HEK293 (cell line): ENCODE data around the gene ALG11.

Experiments used
- CTCF ChIA-PET: fragments of 350-600 bp; formaldehyde crosslinking; extraction: SDS; loops from one replicate; lab custom pipeline; 2021; ENCODE audit warnings: antibody characterized with exemption; lab: Yijun Ruan, JAX
- POLR2A ChIA-PET: fragments of 300-600 bp; formaldehyde crosslinking; extraction: SDS; loops from one replicate; lab custom pipeline; 2020; ENCODE audit warnings: antibody characterized with exemption, inconsistent platforms; lab: Yijun Ruan, JAX
- H3K27ac ChIP-seq: fragments of 200-500 bp; sonication (Bioruptor generic); 2 replicates; pipeline ENCODE4 v1.5.1; 2014; ENCODE audit warnings: low read depth, low read length, control low read depth, inconsistent platforms; ENCODE audit errors: extremely low read depth
- H3K36me3 ChIP-seq, 2 experiments: fragments of 200-500 bp in 1 of 2; sonication (Bioruptor generic) in 1 of 2; 1 replicate in 1 of 2; 2 replicates in 1 of 2; pipeline ENCODE4 v1.5.1; 2014 to 2017; ENCODE audit warnings: inconsistent platforms in 2 of 2, low read length in 2 of 2; ENCODE audit not compliant: control insufficient read depth in 2 of 2, insufficient read depth in 1 of 2
- H3K4me1 ChIP-seq: fragments of 200-500 bp; sonication (Bioruptor generic); 2 replicates; pipeline ENCODE4 v1.5.1; 2014; ENCODE audit warnings: mild to moderate bottlenecking, low read length, inconsistent platforms; ENCODE audit not compliant: control insufficient read depth, insufficient read depth
- H3K4me3 ChIP-seq: 2 replicates; pipeline ENCODE4 v1.5.1; 2011; ENCODE audit warnings: low read depth, mild to moderate bottlenecking, control low read depth, low read length, moderate library complexity
- H3K9me3 ChIP-seq: fragments of 200-500 bp; sonication (Bioruptor generic); 2 replicates; pipeline ENCODE4 v1.5.1; 2014; ENCODE audit warnings: low read depth, low read length, inconsistent platforms; ENCODE audit not compliant: control insufficient read depth, insufficient read depth
- PRDM1 ChIP-seq: fragments of 450-650 bp; formaldehyde crosslinking; IDR thresholded peaks from 2 replicates; pipeline ENCODE4; 2016; ENCODE audit warnings: missing biosample characterization, missing genetic modification characterization
- PRDM6 ChIP-seq: fragments of 450-650 bp; formaldehyde crosslinking; IDR thresholded peaks from 2 replicates; pipeline ENCODE4 v1.5.1; 2017; ENCODE audit warnings: missing biosample characterization, missing genetic modification characterization
- RBAK ChIP-seq: fragments of 450-650 bp; formaldehyde crosslinking; IDR thresholded peaks from 2 replicates; pipeline ENCODE4 v1.5.1; 2016; ENCODE audit warnings: missing biosample characterization, missing genetic modification characterization
- SALL2 ChIP-seq: fragments of 450-650 bp; formaldehyde crosslinking; IDR thresholded peaks from 2 replicates; pipeline ENCODE4 v1.5.0; 2017; ENCODE audit warnings: missing biosample characterization, mild to moderate bottlenecking, missing genetic modification characterization, borderline replicate concordance
- TCF7L2 ChIP-seq: IDR thresholded peaks from 2 replicates; pipeline ENCODE4 v1.6.1; 2011; ENCODE audit warnings: low read depth, mild to moderate bottlenecking, inconsistent platforms, low read length, moderate library complexity, borderline replicate concordance
- ZBTB26 ChIP-seq: fragments of 450-650 bp; formaldehyde crosslinking; optimal IDR thresholded peaks from 2 replicates; pipeline ENCODE3; 2016; ENCODE audit warnings: missing biosample characterization, mild to moderate bottlenecking, missing genetic modification characterization
- ZBTB44 ChIP-seq: fragments of 450-650 bp; IDR thresholded peaks from 2 replicates; pipeline ENCODE4 v1.5.1; 2018; ENCODE audit warnings: missing biosample characterization, mild to moderate bottlenecking, missing genetic modification characterization
- ZBTB48 ChIP-seq: fragments of 450-650 bp; formaldehyde crosslinking; IDR thresholded peaks from 2 replicates; pipeline ENCODE4 v1.5.1; 2016; ENCODE audit warnings: missing biosample characterization, missing genetic modification characterization
- ZBTB8A ChIP-seq: fragments of 450-650 bp; formaldehyde crosslinking; IDR thresholded peaks from 2 replicates; pipeline ENCODE4 v1.5.1; 2016; ENCODE audit warnings: missing biosample characterization, missing genetic modification characterization
- ZNF133 ChIP-seq: fragments of 450-650 bp; formaldehyde crosslinking; IDR thresholded peaks from 2 replicates; pipeline ENCODE4 v1.5.1; 2016; ENCODE audit warnings: missing biosample characterization, missing genetic modification characterization
- ZNF140 ChIP-seq: fragments of 450-650 bp; formaldehyde crosslinking; IDR thresholded peaks from 2 replicates; pipeline ENCODE4 v1.5.1; 2016; ENCODE audit warnings: missing biosample characterization, missing genetic modification characterization
- ZNF157 ChIP-seq: fragments of 450-650 bp; formaldehyde crosslinking; IDR thresholded peaks from 2 replicates; pipeline ENCODE4 v1.5.1; 2016; ENCODE audit warnings: missing biosample characterization, missing genetic modification characterization
- ZNF174 ChIP-seq: fragments of 450-650 bp; formaldehyde crosslinking; IDR thresholded peaks from 2 replicates; pipeline ENCODE4 v1.5.0; 2017; ENCODE audit warnings: missing biosample characterization, mild to moderate bottlenecking, missing genetic modification characterization
- ZNF202 ChIP-seq: fragments of 450-650 bp; formaldehyde crosslinking; IDR thresholded peaks from 2 replicates; pipeline ENCODE4 v1.5.1; 2016; ENCODE audit warnings: missing biosample characterization, missing genetic modification characterization, borderline replicate concordance
- ZNF211 ChIP-seq: fragments of 450-650 bp; formaldehyde crosslinking; IDR thresholded peaks from 2 replicates; pipeline ENCODE4 v1.5.1; 2016; ENCODE audit warnings: low read depth, missing biosample characterization, missing genetic modification characterization
- ZNF23 ChIP-seq: fragments of 450-650 bp; formaldehyde crosslinking; IDR thresholded peaks from 2 replicates; pipeline ENCODE4 v1.5.1; 2016; ENCODE audit warnings: missing biosample characterization, missing genetic modification characterization, borderline replicate concordance
- ZNF335 ChIP-seq: fragments of 450-650 bp; formaldehyde crosslinking; conservative IDR thresholded peaks from 2 replicates; pipeline ENCODE4 v1.5.1; 2016; ENCODE audit warnings: missing biosample characterization, missing genetic modification characterization
- ZNF391 ChIP-seq: fragments of 450-650 bp; formaldehyde crosslinking; IDR thresholded peaks from 2 replicates; pipeline ENCODE4 v1.5.1; 2016; ENCODE audit warnings: low read depth, missing biosample characterization, missing genetic modification characterization, borderline replicate concordance
- ZNF423 ChIP-seq: fragments of 450-650 bp; formaldehyde crosslinking; IDR thresholded peaks from 2 replicates; pipeline ENCODE4 v1.5.1; 2016; ENCODE audit warnings: missing biosample characterization, missing genetic modification characterization
- ZNF514 ChIP-seq: fragments of 450-650 bp; formaldehyde crosslinking; IDR thresholded peaks from 2 replicates; pipeline ENCODE4 v1.5.1; 2016; ENCODE audit warnings: missing biosample characterization, missing genetic modification characterization
- ZNF548 ChIP-seq: fragments of 450-650 bp; formaldehyde crosslinking; IDR thresholded peaks from 2 replicates; pipeline ENCODE4 v1.5.1; 2016; ENCODE audit warnings: missing biosample characterization, missing genetic modification characterization
- ZNF558 ChIP-seq: fragments of 450-650 bp; formaldehyde crosslinking; IDR thresholded peaks from 2 replicates; pipeline ENCODE4 v1.5.1; 2016; ENCODE audit warnings: missing biosample characterization, missing genetic modification characterization
- ZNF660 ChIP-seq: fragments of 450-650 bp; IDR thresholded peaks from 2 replicates; pipeline ENCODE4 v1.5.1; 2018; ENCODE audit warnings: missing biosample characterization, mild to moderate bottlenecking, missing genetic modification characterization
- ZNF791 ChIP-seq: fragments of 450-650 bp; formaldehyde crosslinking; IDR thresholded peaks from 2 replicates; pipeline ENCODE4 v1.5.1; 2016; ENCODE audit warnings: missing biosample characterization, missing genetic modification characterization
- ZNF837 ChIP-seq: fragments of 450-650 bp; formaldehyde crosslinking; IDR thresholded peaks from 2 replicates; pipeline ENCODE4 v1.5.1; 2016; ENCODE audit warnings: missing biosample characterization, missing genetic modification characterization

ALG11 gene

GRCh38 chr13:51978796-51979556 lies 33.2 kb upstream of the ALG11 start:
- Histone ChIP-seq H3K27ac (no peak overlapping the region), H3K4me1 (0 out of 2 replicates have a peak, but pooled peaks cover 7% of the 10 kb centered on the region), H3K4me3 (no peak overlapping the region), H3K9me3 (no peaks in the 10 kb centered on the region)
- POLR2A ChIA-PET = no interaction called here
- TF ChIP-seq ZNF660 = no peak
- no peak for TF ChIP-seq ZBTB26 (tag by site-specific recombination)
- TF ChIP-seq ZNF391 (tag by site-specific recombination) = no peak
- TF ChIP-seq ZNF548 (tag by site-specific recombination) = no peak
- no peak for TF ChIP-seq ZBTB8A
- no peak for TF ChIP-seq ZNF140
- TF ChIP-seq ZNF791 (tag by site-specific recombination) = no peak
- no peak for TF ChIP-seq ZBTB44 (tag by site-specific recombination)
- TF ChIP-seq ZNF423 = no peak
- no peak for TF ChIP-seq ZNF174
- TF ChIP-seq ZNF558 (tag by site-specific recombination) = no peak
- TF ChIP-seq SALL2 = no peak
- no peak for TF ChIP-seq ZNF157 (tag by site-specific recombination)
- no peak for TF ChIP-seq ZNF23 (tag by site-specific recombination)
- no peak for TF ChIP-seq ZNF335 (tag by site-specific recombination)
- TF ChIP-seq TCF7L2 = no peak
- TF ChIP-seq PRDM1 = no peak
- TF ChIP-seq ZNF133 (tag by site-specific recombination) = no peak
- TF ChIP-seq RBAK (tag by site-specific recombination) = no peak
- no peak for TF ChIP-seq ZNF202 (tag by site-specific recombination)
- TF ChIP-seq, all 188 proteins: peak for 0
- H3K36me3 ChIP-seq = peaks cover 0 to 3% of the 10 kb centered on the region in 2 experiments; a peak in 1 of 3 replicates
- CTCF ChIA-PET = no interaction called here

- Histone ChIP-seq H3K4me3 (no peak overlapping the region), H3K4me1 (0 out of 2 replicates have a peak, but pooled peaks cover 7% of the 10 kb centered on the region), H3K36me3 (no peaks in the 10 kb centered on the region)
- CTCF ChIA-PET = no interaction called here
- TF ChIP-seq ZNF514 = no peak
- no peak for TF ChIP-seq ZBTB44 (tag by site-specific recombination)
- peak; percentile 63 for TF ChIP-seq PRDM6 (tag by site-specific recombination)
- no peak for TF ChIP-seq ZNF837 (tag by site-specific recombination)
- no peak for TF ChIP-seq ZBTB48 (tag by site-specific recombination)
- TF ChIP-seq ZNF211 = no peak
- TF ChIP-seq, all 188 proteins: peak for 1
- Histone ChIP-seq H3K27ac (no peak overlapping the region), H3K9me3 (no peaks in the 10 kb centered on the region)
- POLR2A ChIA-PET = no interaction called here
Observed at GRCh38 chr13:51980908-51981307, 31.3 kb upstream of the ALG11 start.
